Measurements from ENCODE around the gene MEIS2.

- TF ChIP-seq EP300 (IDR thresholded peaks at IDR 0.05) = no peak
- TF ChIP-seq, protein P1, sequence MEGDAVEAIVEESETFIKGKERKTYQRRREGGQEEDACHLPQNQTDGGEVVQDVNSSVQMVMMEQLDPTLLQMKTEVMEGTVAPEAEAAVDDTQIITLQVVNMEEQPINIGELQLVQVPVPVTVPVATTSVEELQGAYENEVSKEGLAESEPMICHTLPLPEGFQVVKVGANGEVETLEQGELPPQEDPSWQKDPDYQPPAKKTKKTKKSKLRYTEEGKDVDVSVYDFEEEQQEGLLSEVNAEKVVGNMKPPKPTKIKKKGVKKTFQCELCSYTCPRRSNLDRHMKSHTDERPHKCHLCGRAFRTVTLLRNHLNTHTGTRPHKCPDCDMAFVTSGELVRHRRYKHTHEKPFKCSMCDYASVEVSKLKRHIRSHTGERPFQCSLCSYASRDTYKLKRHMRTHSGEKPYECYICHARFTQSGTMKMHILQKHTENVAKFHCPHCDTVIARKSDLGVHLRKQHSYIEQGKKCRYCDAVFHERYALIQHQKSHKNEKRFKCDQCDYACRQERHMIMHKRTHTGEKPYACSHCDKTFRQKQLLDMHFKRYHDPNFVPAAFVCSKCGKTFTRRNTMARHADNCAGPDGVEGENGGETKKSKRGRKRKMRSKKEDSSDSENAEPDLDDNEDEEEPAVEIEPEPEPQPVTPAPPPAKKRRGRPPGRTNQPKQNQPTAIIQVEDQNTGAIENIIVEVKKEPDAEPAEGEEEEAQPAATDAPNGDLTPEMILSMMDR (IDR thresholded peaks at IDR 0.05) = no peak
- no peak for TF ChIP-seq POLR2A (IDR thresholded peaks at IDR 0.05)
Observed at GRCh38 chr15:36887214-36887961, 213.0 kb downstream of the MEIS2 start.
